Kidney (tissue), 14 donors: ENCODE data around the gene DNAH17. TPM values are rescaled to one million over a fixed set of nuclear protein-coding genes. Genes with fewer than 3 reads are reported as not detected.
A peak's percentile ranks its signal among the peaks of the same experiment; 100 is the strongest.

Experiments used
- DNase-seq, 5 donors: peaks; one replicate each; pipeline ENCODE4 v3.0.0-alpha.2; 2013 to 2020
- FAIRE-seq: peaks from 2 replicates; lab custom pipeline; 2012; peaks lifted over from hg19 to GRCh38; lab: Jason Lieb, UNC
- H3K27ac ChIP-seq, 2 donors: one replicate each; pipeline ENCODE4 v1.7.0; 2013; ENCODE audit warnings: low read depth in 2 of 2, low read length in 2 of 2, inconsistent platforms in 1 of 2
- H3K27me3 ChIP-seq: one replicate; pipeline ENCODE4 v1.7.1; 2013; ENCODE audit warnings: low read length, inconsistent platforms; ENCODE audit not compliant: control insufficient read depth, insufficient read depth
- H3K36me3 ChIP-seq, 3 donors: one replicate each; pipeline versions ENCODE4 v1.7.0 to v1.7.1; 2013; ENCODE audit warnings: low read length in 3 of 3, control low read depth in 1 of 3, inconsistent platforms in 1 of 3; ENCODE audit not compliant: insufficient read depth in 3 of 3, control insufficient read depth in 2 of 3
- H3K4me1 ChIP-seq, 3 donors: one replicate each; pipeline versions ENCODE4 v1.7.0 to v1.7.1; 2013; ENCODE audit warnings: low read length in 3 of 3, inconsistent platforms in 1 of 3, low read depth in 1 of 3; ENCODE audit not compliant: control insufficient read depth in 2 of 3, insufficient read depth in 2 of 3
- H3K4me3 ChIP-seq, 3 donors: one replicate each; pipeline versions ENCODE4 v1.7.0 to v1.8.1; 2013; ENCODE audit warnings: low read length in 3 of 3, control low read depth in 1 of 3, inconsistent platforms in 1 of 3
- H3K9ac ChIP-seq, 3 donors: one replicate each; pipeline versions ENCODE4 v1.7.0 to v1.7.1; 2013; ENCODE audit warnings: low read length in 3 of 3, control low read depth in 1 of 3, inconsistent platforms in 1 of 3
- H3K9me3 ChIP-seq, 3 donors: one replicate each; pipeline versions ENCODE4 v1.7.0 to v1.7.1; 2013; ENCODE audit warnings: low read length in 3 of 3, control low read depth in 1 of 3, inconsistent platforms in 1 of 3; ENCODE audit not compliant: control insufficient read depth in 2 of 3, insufficient read depth in 1 of 3
- intact Hi-C: fragments of 100-400 bp; cut with DNase I; formaldehyde crosslinking; loops from one replicate; pipeline ENCODE4 v1.11.1; 2022
- polyA plus RNA-seq: library from polyadenylated mRNA; stranded (reverse); fragments of 350-450 nt; fragmentation: Illumina TruSeq; extraction: RNeasy Lipid Tissue Mini Kit (QIAGEN cat#74804); gene quantifications from one replicate; pipeline ENCODE4 v1.2.3, GENCODE V29; 2014; ENCODE audit warnings: low read depth, low replicate concordance; ENCODE audit not compliant: insufficient read depth
- total RNA-seq: library from RNA; stranded (reverse); fragmentation: NEBNext Ultra II Directional; extraction: Animal tissue kit (Norgen Biotek cat#: 25700); gene quantifications from one replicate; pipeline ENCODE4 v1.2.1, GENCODE V29; 2021
- TF ChIP-seq, protein P1 (sequence below): IDR thresholded peaks from 3 replicates; pipeline ENCODE4 v1.5.1; 2012; ENCODE audit warnings: mild to moderate bottlenecking, moderate library complexity, borderline replicate concordance; ENCODE audit not compliant: insufficient read depth; ENCODE audit errors: extremely low read depth
- donor health status: control.
- donor health status: control.
- donor health status: control.
- donor health status: control.
- donor health status: control.
- donor health status: DM: yes; HTN: yes; CAD: no.
- donor health status: Normal renal cell carcinoma (clear cell type).

Gene DNAH17
- total and polyA plus RNA-seq, 2 donors from 2014 or later, result 0.09 to 0.17 TPM

DNA sequence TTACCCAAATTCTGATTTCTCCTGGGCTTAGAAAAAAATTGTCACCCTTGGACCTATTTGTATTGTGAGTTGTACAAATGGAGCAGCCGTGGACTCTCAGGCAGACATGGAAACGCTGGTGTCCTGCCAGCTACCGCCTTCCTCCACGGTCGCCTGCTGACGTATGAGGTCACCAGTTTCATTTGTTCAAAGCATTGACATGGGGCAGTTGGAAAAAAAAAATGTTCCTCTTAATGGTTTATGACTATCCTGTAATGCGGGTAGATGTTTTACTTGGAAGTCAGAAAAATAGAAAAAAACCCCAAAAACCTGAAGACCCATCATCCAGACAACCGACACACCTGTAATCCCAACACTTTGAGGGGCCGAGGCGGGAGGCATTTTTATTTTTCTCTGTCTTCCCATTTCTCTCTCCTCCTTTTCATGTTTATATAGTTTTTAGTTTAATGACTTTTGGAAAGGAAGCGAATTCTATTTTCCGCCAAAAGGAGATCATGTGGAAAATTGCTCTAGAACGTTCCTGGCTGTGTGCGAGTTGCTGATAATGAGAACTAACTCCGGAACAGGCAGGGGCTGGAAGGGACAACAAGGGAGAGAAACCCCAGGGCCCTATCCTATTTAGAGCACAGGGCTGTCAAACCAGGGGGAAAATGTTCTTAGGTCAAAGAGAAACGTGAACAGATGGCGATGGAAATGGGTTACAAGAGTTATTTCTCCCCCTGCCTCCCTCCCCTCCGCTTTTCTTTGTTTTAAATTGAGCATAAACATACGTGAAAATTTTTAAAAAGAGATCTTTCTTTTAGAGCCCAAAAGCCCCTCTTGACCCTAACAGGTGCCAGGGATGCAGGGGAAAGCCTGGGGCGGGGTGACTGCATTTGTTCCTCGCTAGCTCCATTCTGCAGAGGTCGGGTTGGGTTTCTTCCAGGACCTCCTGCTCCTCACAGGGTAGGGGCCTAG is 13.7 kb downstream of the DNAH17 start:
- Histone ChIP-seq H3K27ac (peak overlapping the region; percentile 71 to 87), H3K36me3 (no peaks in the 10 kb centered on the region), H3K9ac (no peak overlapping the region), H3K9me3 (no peaks in the 10 kb centered on the region), H3K4me1 (peaks cover 0 to 6% (median 4%) of the 10 kb centered on the region in 3 donors), H3K4me3 (no peak overlapping the region), H3K27me3 (no peaks in the 10 kb centered on the region)
- intact Hi-C loops, result no loop called here
- TF ChIP-seq, protein P1, sequence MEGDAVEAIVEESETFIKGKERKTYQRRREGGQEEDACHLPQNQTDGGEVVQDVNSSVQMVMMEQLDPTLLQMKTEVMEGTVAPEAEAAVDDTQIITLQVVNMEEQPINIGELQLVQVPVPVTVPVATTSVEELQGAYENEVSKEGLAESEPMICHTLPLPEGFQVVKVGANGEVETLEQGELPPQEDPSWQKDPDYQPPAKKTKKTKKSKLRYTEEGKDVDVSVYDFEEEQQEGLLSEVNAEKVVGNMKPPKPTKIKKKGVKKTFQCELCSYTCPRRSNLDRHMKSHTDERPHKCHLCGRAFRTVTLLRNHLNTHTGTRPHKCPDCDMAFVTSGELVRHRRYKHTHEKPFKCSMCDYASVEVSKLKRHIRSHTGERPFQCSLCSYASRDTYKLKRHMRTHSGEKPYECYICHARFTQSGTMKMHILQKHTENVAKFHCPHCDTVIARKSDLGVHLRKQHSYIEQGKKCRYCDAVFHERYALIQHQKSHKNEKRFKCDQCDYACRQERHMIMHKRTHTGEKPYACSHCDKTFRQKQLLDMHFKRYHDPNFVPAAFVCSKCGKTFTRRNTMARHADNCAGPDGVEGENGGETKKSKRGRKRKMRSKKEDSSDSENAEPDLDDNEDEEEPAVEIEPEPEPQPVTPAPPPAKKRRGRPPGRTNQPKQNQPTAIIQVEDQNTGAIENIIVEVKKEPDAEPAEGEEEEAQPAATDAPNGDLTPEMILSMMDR, result no peak
- peak in 4 of 5 donors; percentile 34 to 92 (median 66) for DNase-seq
- FAIRE-seq, result no peak

DNA sequence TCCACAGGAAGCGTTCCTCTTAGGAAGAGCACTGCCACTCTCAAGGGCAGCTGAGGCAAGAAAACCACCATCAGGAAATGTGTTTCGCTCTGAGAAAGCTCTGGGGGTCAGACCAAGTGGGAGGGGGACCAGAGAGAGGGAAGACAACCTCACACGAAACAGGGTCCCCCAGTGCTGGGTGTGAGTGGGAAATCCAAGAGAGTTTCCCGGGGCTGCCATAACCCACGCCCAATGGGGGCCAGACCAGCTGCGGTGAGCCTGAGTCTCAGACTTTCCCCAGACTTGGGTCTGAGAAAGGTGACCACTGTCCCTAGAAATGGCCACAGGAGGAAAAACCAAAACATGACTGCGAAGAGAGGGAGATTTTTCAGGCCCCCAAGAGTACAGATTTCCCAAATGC is 14.5 kb downstream of the DNAH17 start:
- TF ChIP-seq, protein P1, result no peak
- no peaks in the 10 kb centered on the region for H3K27me3 ChIP-seq
- H3K9me3 ChIP-seq, result no peaks in the 10 kb centered on the region
- intact Hi-C loops, result no loop called here
- H3K9ac ChIP-seq, result no peak overlapping the region
- FAIRE-seq (no peak), DNase-seq (no peak)
- H3K4me3 ChIP-seq, result no peak overlapping the region
- H3K4me1 ChIP-seq, result peaks cover 0 to 6% (median 4%) of the 10 kb centered on the region in 3 donors
- H3K36me3 ChIP-seq, result no peaks in the 10 kb centered on the region
- H3K27ac ChIP-seq, result peak overlapping the region; percentile 71 to 87

DNA sequence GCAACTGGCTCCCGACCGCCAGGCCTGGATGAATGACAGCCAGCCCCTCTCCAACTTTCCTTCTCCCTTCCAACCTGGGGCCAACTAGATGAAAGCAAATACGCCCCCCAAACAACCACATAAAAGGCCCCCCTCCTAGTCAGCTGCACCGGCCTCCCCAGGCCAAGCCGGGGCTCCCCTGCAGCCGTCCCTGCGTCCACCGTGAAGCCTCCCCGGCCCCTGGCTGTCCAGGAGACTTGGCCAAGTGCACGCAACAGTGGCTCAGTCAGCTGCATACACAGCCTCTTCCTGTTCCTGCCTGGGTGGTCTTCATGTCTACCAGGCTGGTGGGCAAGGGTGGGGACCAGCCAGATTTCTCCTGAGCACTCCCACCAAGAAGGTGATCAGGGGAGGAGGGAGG is 16.0 kb downstream of the DNAH17 start:
- H3K36me3 ChIP-seq, result no peaks in the 10 kb centered on the region
- intact Hi-C loops, result no loop called here
- TF ChIP-seq, protein P1, result no peak
- no peaks in the 10 kb centered on the region for H3K27me3 ChIP-seq
- no peak overlapping the region for H3K4me3 ChIP-seq
- no peak overlapping the region for H3K9ac ChIP-seq
- H3K9me3 ChIP-seq, result no peaks in the 10 kb centered on the region
- no peak for DNase-seq
- no peak overlapping the region for H3K27ac ChIP-seq
- H3K4me1 ChIP-seq, result peaks cover 0 to 6% (median 4%) of the 10 kb centered on the region in 3 donors
- FAIRE-seq, result no peak
